Sigmoid colon (tissue), 7 donors: ENCODE data around the gene MSANTD4. TPM values are rescaled to one million over a fixed set of nuclear protein-coding genes. Genes with fewer than 3 reads are reported as not detected.
"Not testable (repeated sequence)": the region's sequence is repeated elsewhere in the genome, so short reads cannot be mapped to it uniquely, and the experiment has no call there.

Experiments used
- DNase-seq: peaks from one replicate; pipeline ENCODE4 v3.0.0-alpha.2; 2019
- H3K27ac ChIP-seq, 4 donors: fragments of 200-600 bp; sonication (generic); one replicate each; pipeline ENCODE4 v1.5.1; 2016 to 2019; ENCODE audit warnings: mild to moderate bottlenecking in 1 of 4
- H3K27me3 ChIP-seq, 3 donors: fragments of 200-600 bp; sonication (generic); one replicate each; pipeline ENCODE4 v1.5.1; 2019; ENCODE audit warnings: mild to moderate bottlenecking in 1 of 3
- H3K36me3 ChIP-seq, 4 donors: fragments of 200-600 bp; sonication (generic); one replicate each; pipeline ENCODE4 v1.5.1; 2016 to 2019
- H3K4me1 ChIP-seq, 4 donors: fragments of 200-600 bp; sonication (generic); one replicate each; pipeline ENCODE4 v1.5.1; 2017 to 2019
- H3K4me3 ChIP-seq, 4 donors: fragments of 200-600 bp; sonication (generic); one replicate each; pipeline ENCODE4 v1.5.1; 2017 to 2019; ENCODE audit warnings: mild to moderate bottlenecking in 2 of 4, moderate library complexity in 1 of 4
- H3K9me3 ChIP-seq, 4 donors: fragments of 200-600 bp in 3 of 4; sonication (generic) in 3 of 4; one replicate each; pipeline versions ENCODE4 v1.5.1 to v1.6.1; 2013 to 2019
- CTCF ChIP-seq, 4 experiments: fragments of 450-650 bp in 3 of 4; fragments of 200-600 bp in 1 of 4; IDR thresholded peaks; one replicate each; pipeline ENCODE4 v1.5.1; 2016 to 2019; ENCODE audit warnings: antibody characterized with exemption in 4 of 4, mild to moderate bottlenecking in 3 of 4, moderate library complexity in 2 of 4
- EP300 ChIP-seq, 4 donors: sonication (generic); formaldehyde crosslinking; IDR thresholded peaks; one replicate each; pipeline ENCODE4 v1.6.1; 2017; ENCODE audit warnings: antibody characterized with exemption in 4 of 4
- POLR2A ChIP-seq, 2 donors: fragments of 450-650 bp; IDR thresholded peaks; one replicate each; pipeline ENCODE4 v1.6.1; 2016; ENCODE audit warnings: antibody characterized with exemption in 2 of 2, mild to moderate bottlenecking in 2 of 2, moderate library complexity in 2 of 2
- POLR2AphosphoS5 ChIP-seq, 4 donors: sonication (generic); formaldehyde crosslinking; IDR thresholded peaks; one replicate each; pipeline ENCODE4 v1.6.1; 2017; ENCODE audit warnings: antibody characterized with exemption in 4 of 4
- WGBS, 2 donors: extraction: QIAGEN DNeasy Blood & Tissue Kit; methylation state at CpG; one replicate each; pipeline ENCODE4 v1.1.7; 2013; 5-methylcytosine and 5-hydroxymethylcytosine counted together
- intact Hi-C: fragments of 100-400 bp; cut with DNase I; formaldehyde crosslinking; loops from one replicate; pipeline ENCODE4 v1.15.1; 2023
- polyA plus RNA-seq, 3 donors: library from polyadenylated mRNA; stranded (reverse); fragments of 200-250 nt; gene quantifications; one replicate each; pipeline ENCODE4 v1.2.3, GENCODE V29; 2013
- total RNA-seq, 4 donors: library from RNA; depleted of rRNA; stranded (reverse); fragments of >200 nt; gene quantifications; one replicate each; pipeline ENCODE4 v1.1.0, GENCODE V29; 2016
- donor health status: healthy with polysubstance abuse.
- donor health status: Bipolar disorder and iron deficiency.
- donor health status: healthy.

Gene MSANTD4
- total and polyA plus RNA-seq, 7 donors, result 5.4 to 35.0 (median 18.1) TPM

- H3K9me3 ChIP-seq, result no peaks in the 10 kb centered on the region
- H3K4me1 ChIP-seq, result peaks cover 0 to 32% (median 22%) of the 10 kb centered on the region in 4 donors
These were observed 7.0 kb downstream of the MSANTD4 start for GRCh38 chr11:106015066-106015465.

GRCh38 chr11:106014620-106015019, 7.4 kb downstream of the MSANTD4 start:
- H3K4me3 ChIP-seq, result no peak overlapping the region
- peaks cover 1 to 13% (median 10%) of the 10 kb centered on the region in 4 donors for H3K36me3 ChIP-seq
- no peaks in the 10 kb centered on the region for H3K27me3 ChIP-seq
- H3K9me3 ChIP-seq, result no peaks in the 10 kb centered on the region
- no peak for DNase-seq
- 88 to 96% methylated on average over 2 of the region's 2 CpGs for WGBS, 2 donors
- intact Hi-C loops, result no loop called here
- TF ChIP-seq POLR2AphosphoS5 (IDR thresholded peaks at IDR 0.05) (no peak), EP300 (IDR thresholded peaks at IDR 0.05) (no peak), CTCF (IDR thresholded peaks at IDR 0.05) (no peak), POLR2A (IDR thresholded peaks at IDR 0.05) (no peak)
- no peak overlapping the region for H3K27ac ChIP-seq
- H3K4me1 ChIP-seq, result peaks cover 0 to 28% (median 18%) of the 10 kb centered on the region in 4 donors

More at GRCh38 chr11:106015066-106015465, 7.0 kb downstream of the MSANTD4 start:
- H3K4me3 ChIP-seq, result no peak overlapping the region
- peaks cover 0 to 8% (median 5%) of the 10 kb centered on the region in 4 donors for H3K36me3 ChIP-seq
- intact Hi-C loops, result no loop called here
- DNase-seq, result no peak
- WGBS, 2 donors, result 83 to 88% methylated on average over 2 of the region's 2 CpGs
- no peak for TF ChIP-seq POLR2AphosphoS5 (IDR thresholded peaks at IDR 0.05)
- TF ChIP-seq POLR2A (IDR thresholded peaks at IDR 0.05), result no peak
- TF ChIP-seq CTCF (IDR thresholded peaks at IDR 0.05), result no peak
- H3K27ac ChIP-seq, result no peak overlapping the region
- H3K27me3 ChIP-seq, result no peaks in the 10 kb centered on the region

GRCh38 chr11:106014035-106014434, 8.0 kb downstream of the MSANTD4 start:
- Histone ChIP-seq H3K4me1 (peaks cover 0 to 22% (median 12%) of the 10 kb centered on the region in 4 donors), H3K4me3 (no peak overlapping the region), H3K27me3 (no peaks in the 10 kb centered on the region), H3K36me3 (peaks cover 4 to 19% (median 13%) of the 10 kb centered on the region in 4 donors), H3K27ac (no peak overlapping the region), H3K9me3 (no peaks in the 10 kb centered on the region)
- TF ChIP-seq EP300 (IDR thresholded peaks at IDR 0.05) (no peak), POLR2AphosphoS5 (IDR thresholded peaks at IDR 0.05) (no peak), POLR2A (IDR thresholded peaks at IDR 0.05) (no peak), CTCF (IDR thresholded peaks at IDR 0.05) (no peak)
- DNase-seq, result no peak
- intact Hi-C loops, result no loop called here
- 73 to 82% methylated on average over 2 of the region's 2 CpGs for WGBS, 2 donors

GRCh38 chr11:106012744-106013143, 9.3 kb downstream of the MSANTD4 start:
- no peak for DNase-seq
- Histone ChIP-seq H3K27me3 (no peaks in the 10 kb centered on the region), H3K4me3 (no peak overlapping the region), H3K36me3 (peaks cover 10 to 30% (median 14%) of the 10 kb centered on the region in 4 donors), H3K9me3 (no peaks in the 10 kb centered on the region), H3K27ac (no peak overlapping the region), H3K4me1 (peaks cover 0 to 12% (median 8%) of the 10 kb centered on the region in 4 donors)
- no peak for TF ChIP-seq CTCF (IDR thresholded peaks at IDR 0.05)
- no peak for TF ChIP-seq EP300 (IDR thresholded peaks at IDR 0.05)
- no peak for TF ChIP-seq POLR2AphosphoS5 (IDR thresholded peaks at IDR 0.05)
- intact Hi-C loops, result no loop called here
- WGBS, 2 donors, result 86 to 87% methylated on average over 3 of the region's 3 CpGs

- H3K27ac ChIP-seq, result no peak overlapping the region
- H3K4me1 ChIP-seq, result peaks cover 0 to 7% (median 4%) of the 10 kb centered on the region in 4 donors
- H3K36me3 ChIP-seq, result peaks cover 10 to 43% (median 20%) of the 10 kb centered on the region in 4 donors
- no peak for TF ChIP-seq POLR2A (IDR thresholded peaks at IDR 0.05)
- TF ChIP-seq EP300 (IDR thresholded peaks at IDR 0.05), result no peak
- TF ChIP-seq POLR2AphosphoS5 (IDR thresholded peaks at IDR 0.05), result no peak
- no peak for TF ChIP-seq CTCF (IDR thresholded peaks at IDR 0.05)
- H3K4me3 ChIP-seq, result no peak overlapping the region
- 90 to 97% methylated on average over 2 of the region's 2 CpGs for WGBS, 2 donors
- H3K27me3 ChIP-seq, result no peaks in the 10 kb centered on the region
- intact Hi-C loops, result no loop called here
- DNase-seq, result no peak
- no peaks in the 10 kb centered on the region for H3K9me3 ChIP-seq
These were observed 10.6 kb downstream of the MSANTD4 start for GRCh38 chr11:106011481-106011880.

- DNase-seq, H3K27ac ChIP-seq, H3K4me3 ChIP-seq, H3K9me3 ChIP-seq, H3K27me3 ChIP-seq, intact Hi-C loops, H3K4me1 ChIP-seq: not testable (repeated sequence)
- WGBS, 2 donors, result 96 to 97% methylated on average over 4 of the region's 4 CpGs
- peaks cover 1 to 29% (median 11%) of the 10 kb centered on the region in 4 donors for H3K36me3 ChIP-seq
These were observed 18.9 kb downstream of the MSANTD4 start for GRCh38 chr11:106003094-106003493.
